GM23248 (cell line): ENCODE results near the gene CNIH3. TPM values are rescaled to one million over a fixed set of nuclear protein-coding genes. Genes with fewer than 3 reads are reported as not detected.

Experiments used
- DNase-seq: peaks from one replicate; pipeline ENCODE4 v3.0.0-alpha.2; 2015
- H2AFZ ChIP-seq: fragments of 200-600 bp; sonication (generic); 2 replicates; pipeline ENCODE4 v1.6.1; 2016; ENCODE audit warnings: antibody characterized with exemption
- H3F3A ChIP-seq: fragments of 200-600 bp; sonication (generic); 2 replicates; pipeline ENCODE4 v1.6.1; 2016; ENCODE audit warnings: mild to moderate bottlenecking, antibody characterized with exemption, mixed run types; ENCODE audit not compliant: insufficient read depth
- H3K27ac ChIP-seq: fragments of 200-600 bp; sonication (generic); 2 replicates; pipeline ENCODE4 v1.5.1; 2016; ENCODE audit warnings: mild to moderate bottlenecking
- H3K27me3 ChIP-seq: fragments of 200-600 bp; sonication (generic); replicated peaks from 2 replicates; pipeline ENCODE4 v1.6.1; 2016; ENCODE audit warnings: mild to moderate bottlenecking; ENCODE audit not compliant: insufficient read depth
- H3K36me3 ChIP-seq: fragments of 200-600 bp; sonication (generic); 2 replicates; pipeline ENCODE4 v1.6.1; 2016; ENCODE audit warnings: low read depth, mild to moderate bottlenecking
- H3K4me1 ChIP-seq: fragments of 200-600 bp; sonication (generic); 2 replicates; pipeline ENCODE4 v1.6.1; 2016; ENCODE audit warnings: mild to moderate bottlenecking; ENCODE audit not compliant: insufficient read depth
- H3K4me2 ChIP-seq: fragments of 200-600 bp; sonication (generic); one replicate; pipeline ENCODE4 v1.6.1; 2016; ENCODE audit warnings: mild to moderate bottlenecking; ENCODE audit not compliant: unreplicated experiment
- H3K4me3 ChIP-seq: fragments of 200-600 bp; sonication (generic); 2 replicates; pipeline ENCODE4 v1.5.1; 2016; ENCODE audit warnings: mild to moderate bottlenecking
- H3K79me2 ChIP-seq: fragments of 200-600 bp; sonication (generic); 2 replicates; pipeline ENCODE4 v1.6.1; 2016; ENCODE audit warnings: mild to moderate bottlenecking; ENCODE audit not compliant: insufficient read depth
- H3K9ac ChIP-seq: fragments of 200-600 bp; sonication (generic); 2 replicates; pipeline ENCODE4 v1.6.1; 2016; ENCODE audit warnings: mild to moderate bottlenecking
- H3K9me2 ChIP-seq: fragments of 200-600 bp; sonication (generic); 2 replicates; pipeline ENCODE4 v1.6.1; 2016; ENCODE audit warnings: mixed run types, mild to moderate bottlenecking, moderate library complexity; ENCODE audit not compliant: insufficient read depth
- H3K9me3 ChIP-seq: fragments of 200-600 bp; sonication (generic); one replicate; pipeline ENCODE4 v1.6.1; 2017; ENCODE audit warnings: low read depth
- H4K20me1 ChIP-seq: fragments of 200-600 bp; sonication (generic); 2 replicates; pipeline ENCODE4 v1.6.0; 2016; ENCODE audit not compliant: insufficient read depth
- EZH2 ChIP-seq: fragments of 200-600 bp; sonication (generic); IDR thresholded peaks from 2 replicates; pipeline ENCODE4 v1.6.1; 2018; ENCODE audit warnings: antibody characterized with exemption, mild to moderate bottlenecking; ENCODE audit not compliant: insufficient read depth, poor library complexity, severe bottlenecking
- EZH2phosphoT487 ChIP-seq: fragments of 200-600 bp; sonication (generic); IDR thresholded peaks from 2 replicates; pipeline ENCODE4 v1.6.1; 2018; ENCODE audit warnings: antibody characterized with exemption, moderate library complexity, mild to moderate bottlenecking, low read depth; ENCODE audit not compliant: insufficient read depth
- WGBS, 2 experiments: methylation state at CpG; one replicate each; pipeline ENCODE4 v1.1.6; 2015 to 2017; ENCODE audit warnings: low lambda C conversion rate in 2 of 2, low coverage in 1 of 2; ENCODE audit errors: missing lambda C conversion rate in 2 of 2; 5-methylcytosine and 5-hydroxymethylcytosine counted together
- in situ Hi-C: fragments of 300-500 bp; cut with MboI; formaldehyde crosslinking; loops from 2 replicates; pipeline ENCODE4 v1.15.0; 2020
- polyA plus RNA-seq: library from polyadenylated mRNA; unstranded; fragments of >200 nt; fragmentation: Nextera tagmentation; extraction: Ambion mirVana; gene quantifications from 2 replicates; pipeline ENCODE4 v1.2.1, GENCODE V29; 2016
- total RNA-seq: library from RNA; depleted of rRNA; stranded (reverse); fragments of >200 nt; shearing (Covaris generic); gene quantifications from 2 replicates; pipeline ENCODE4 v1.2.3, GENCODE V29; 2014

Gene CNIH3
- total and polyA plus RNA-seq, 2 experiments from 2014 or later = 4.7 to 6.4 TPM

- Histone ChIP-seq H3F3A (no peaks in the 10 kb centered on the region), H3K36me3 (no peaks in the 10 kb centered on the region), H3K9me3 (no peaks in the 10 kb centered on the region), H3K27me3 (no peaks in the 10 kb centered on the region), H3K4me2 (no peak overlapping the region), H3K9ac (no peak overlapping the region), H4K20me1 (no peaks in the 10 kb centered on the region), H3K27ac (no peak overlapping the region), H2AFZ (no peak overlapping the region), H3K4me1 (no peaks in the 10 kb centered on the region), H3K9me2 (no peaks in the 10 kb centered on the region), H3K79me2 (no peaks in the 10 kb centered on the region), H3K4me3 (no peak overlapping the region)
- no peak for DNase-seq
- no peak for TF ChIP-seq EZH2
- TF ChIP-seq EZH2phosphoT487 = no peak
- in situ Hi-C loops = no loop called here
- WGBS, 2 experiments = 89 to 100% methylated on average over 1 of the region's 1 CpG
Measured at GRCh38 chr1:224671076-224671475, 55.0 kb downstream of the CNIH3 start.

- no peaks in the 10 kb centered on the region for H4K20me1 ChIP-seq
- no peak overlapping the region for H3K4me3 ChIP-seq
- H3F3A ChIP-seq = no peaks in the 10 kb centered on the region
- in situ Hi-C loops = no loop called here
- H3K27me3 ChIP-seq = no peaks in the 10 kb centered on the region
- no peak for DNase-seq
- H2AFZ ChIP-seq = no peak overlapping the region
- TF ChIP-seq EZH2phosphoT487 = no peak
- TF ChIP-seq EZH2 = no peak
- H3K9me2 ChIP-seq = no peaks in the 10 kb centered on the region
- H3K79me2 ChIP-seq = no peaks in the 10 kb centered on the region
- no peaks in the 10 kb centered on the region for H3K9me3 ChIP-seq
- 65 to 69% methylated on average over 4 of the region's 4 CpGs for WGBS, 2 experiments
- no peaks in the 10 kb centered on the region for H3K36me3 ChIP-seq
- no peak overlapping the region for H3K27ac ChIP-seq
- H3K4me1 ChIP-seq = no peaks in the 10 kb centered on the region
- H3K4me2 ChIP-seq = no peak overlapping the region
- no peak overlapping the region for H3K9ac ChIP-seq
Measured at GRCh38 chr1:224673141-224673540, 57.0 kb downstream of the CNIH3 start.

GRCh38 chr1:224675590-224675989 lies 59.5 kb downstream of the CNIH3 start:
- H3F3A ChIP-seq = no peaks in the 10 kb centered on the region
- no peak for TF ChIP-seq EZH2
- no peak for TF ChIP-seq EZH2phosphoT487
- no peaks in the 10 kb centered on the region for H3K27me3 ChIP-seq
- in situ Hi-C loops = no loop called here
- no peak overlapping the region for H3K4me3 ChIP-seq
- 64 to 69% methylated on average over 2 of the region's 2 CpGs for WGBS, 2 experiments
- H3K4me1 ChIP-seq = no peaks in the 10 kb centered on the region
- H4K20me1 ChIP-seq = no peaks in the 10 kb centered on the region
- no peak overlapping the region for H3K27ac ChIP-seq
- H2AFZ ChIP-seq = no peak overlapping the region
- DNase-seq = no peak
- H3K9me3 ChIP-seq = no peaks in the 10 kb centered on the region
- no peaks in the 10 kb centered on the region for H3K79me2 ChIP-seq
- H3K9me2 ChIP-seq = no peaks in the 10 kb centered on the region
- no peak overlapping the region for H3K4me2 ChIP-seq
- no peaks in the 10 kb centered on the region for H3K36me3 ChIP-seq
- H3K9ac ChIP-seq = no peak overlapping the region

GRCh38 chr1:224676551-224676950 lies 60.4 kb downstream of the CNIH3 start:
- Histone ChIP-seq H3K9ac (no peak overlapping the region), H3K27ac (no peak overlapping the region), H3K9me3 (no peaks in the 10 kb centered on the region), H3K4me1 (no peaks in the 10 kb centered on the region), H4K20me1 (no peaks in the 10 kb centered on the region), H3K4me3 (no peak overlapping the region), H3K27me3 (no peaks in the 10 kb centered on the region), H3K36me3 (no peaks in the 10 kb centered on the region), H3F3A (no peaks in the 10 kb centered on the region), H3K9me2 (no peaks in the 10 kb centered on the region), H2AFZ (no peak overlapping the region), H3K4me2 (no peak overlapping the region), H3K79me2 (no peaks in the 10 kb centered on the region)
- no peak for TF ChIP-seq EZH2phosphoT487
- in situ Hi-C loops = no loop called here
- WGBS, 2 experiments = 75 to 79% methylated on average over 5 of the region's 5 CpGs
- DNase-seq = no peak

GRCh38 chr1:224678168-224678567 lies 62.1 kb downstream of the CNIH3 start:
- WGBS, 2 experiments = 96% methylated on average over 4 of the region's 4 CpGs
- DNase-seq = no peak
- no peaks in the 10 kb centered on the region for H3F3A ChIP-seq
- no peaks in the 10 kb centered on the region for H3K9me3 ChIP-seq
- no peak overlapping the region for H3K9ac ChIP-seq
- H3K4me1 ChIP-seq = no peaks in the 10 kb centered on the region
- in situ Hi-C loops = no loop called here
- H3K27me3 ChIP-seq = no peaks in the 10 kb centered on the region
- H3K4me2 ChIP-seq = no peak overlapping the region
- H2AFZ ChIP-seq = no peak overlapping the region
- no peak overlapping the region for H3K27ac ChIP-seq
- no peaks in the 10 kb centered on the region for H3K79me2 ChIP-seq
- no peak for TF ChIP-seq EZH2
- TF ChIP-seq EZH2phosphoT487 = no peak
- H4K20me1 ChIP-seq = no peaks in the 10 kb centered on the region
- H3K9me2 ChIP-seq = no peaks in the 10 kb centered on the region
- no peaks in the 10 kb centered on the region for H3K36me3 ChIP-seq
- no peak overlapping the region for H3K4me3 ChIP-seq
